PFSK-1 (cell line): Measurements from ENCODE around the gene KRT80.

Experiments
- POLR2AphosphoS5 ChIP-seq: IDR thresholded peaks from 2 replicates; pipeline ENCODE4 v1.6.1; 2012; ENCODE audit warnings: low read depth, mild to moderate bottlenecking, control low read depth, low read length, moderate library complexity
- SIN3A ChIP-seq: IDR thresholded peaks from 2 replicates; pipeline ENCODE4 v1.6.1; 2012; ENCODE audit warnings: mild to moderate bottlenecking, low read length, moderate library complexity, borderline replicate concordance; ENCODE audit not compliant: insufficient read depth
- TAF1 ChIP-seq: IDR thresholded peaks from 2 replicates; pipeline ENCODE4 v1.6.1; 2012; ENCODE audit warnings: low read length, control low read depth, borderline replicate concordance; ENCODE audit not compliant: insufficient read depth

DNA sequence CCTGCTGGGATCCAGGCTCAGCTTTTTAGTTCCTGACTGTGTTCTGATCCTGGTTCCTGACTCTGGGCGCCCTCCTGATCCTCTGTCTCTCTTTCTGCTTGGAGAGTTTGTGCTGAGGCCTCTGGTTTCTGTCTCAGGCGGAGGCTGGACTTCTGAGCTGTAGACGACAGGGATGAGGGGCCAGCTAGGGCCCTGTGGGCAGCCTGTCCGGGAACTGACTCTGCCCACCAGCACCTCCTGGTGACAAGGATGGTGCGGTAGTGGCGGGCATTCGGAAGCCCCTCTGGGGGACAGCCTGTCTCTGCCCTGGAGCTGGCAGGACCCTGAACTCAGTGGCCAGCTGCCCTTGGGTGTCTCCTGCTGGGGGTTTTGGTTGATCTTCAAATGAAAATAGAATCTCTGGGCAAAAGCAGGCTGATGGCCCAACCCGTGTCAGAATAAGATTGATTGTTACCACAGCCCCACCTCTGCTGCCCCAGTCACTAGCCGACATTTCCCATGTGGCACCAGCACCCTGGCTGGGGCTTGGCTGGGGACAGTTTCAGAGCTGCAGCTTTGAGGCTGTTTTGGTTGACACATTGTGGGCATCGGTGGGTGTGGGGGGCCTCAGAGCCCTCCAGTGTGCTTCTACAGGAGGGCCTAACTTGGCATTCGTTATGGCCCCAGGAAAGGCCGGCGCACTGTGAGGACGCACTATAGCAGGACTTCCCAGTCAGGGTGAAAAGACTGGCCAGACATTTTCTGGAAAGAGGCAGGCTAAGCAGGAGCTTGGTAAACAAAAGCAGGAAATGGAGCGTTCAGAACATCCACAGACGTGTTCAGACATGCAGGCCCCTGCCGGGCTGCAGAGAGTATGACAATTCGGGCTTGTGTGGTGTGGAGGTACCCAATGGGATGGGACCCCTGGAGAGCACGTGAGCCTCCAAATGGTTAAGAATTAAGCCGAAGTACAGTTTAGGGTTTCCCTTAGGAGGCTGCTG is 16.2 kb downstream of the KRT80 start:
- TF ChIP-seq SIN3A = no peak
- TF ChIP-seq TAF1 = no peak
- TF ChIP-seq POLR2AphosphoS5 = no peak
